RWPE1 (cell line): ENCODE measurements around the gene FILIP1L.
"Not testable (repeated sequence)": the region's sequence is repeated elsewhere in the genome, so short reads cannot be mapped to it uniquely, and the experiment has no call there.

Source experiments
- CTCF ChIA-PET: fragments of 350-600 bp; sonication (Branson Sonifier 250); formaldehyde crosslinking; extraction: SDS; loops from one replicate; lab custom pipeline; 2021; lab: Yijun Ruan, JAX
- POLR2A ChIA-PET: fragments of 400-600 bp; formaldehyde crosslinking; extraction: SDS; loops from one replicate; lab custom pipeline; 2020; ENCODE audit warnings: antibody characterized with exemption; ENCODE audit not compliant: low non-redundant PET; lab: Yijun Ruan, JAX
- DNase-seq: peaks from one replicate; pipeline ENCODE4 v3.0.0; 2012; ENCODE audit warnings: low spot score
- H3K27ac ChIP-seq: fragments of 450-650 bp; 2 replicates; pipeline ENCODE4 v1.5.1; 2017
- TF ChIP-seq, protein P1 (sequence below): fragments of 450-650 bp; conservative IDR thresholded peaks from 2 replicates; pipeline ENCODE4 v1.5.1; 2017; ENCODE audit warnings: low read depth, mild to moderate bottlenecking

FILIP1L gene

DNA sequence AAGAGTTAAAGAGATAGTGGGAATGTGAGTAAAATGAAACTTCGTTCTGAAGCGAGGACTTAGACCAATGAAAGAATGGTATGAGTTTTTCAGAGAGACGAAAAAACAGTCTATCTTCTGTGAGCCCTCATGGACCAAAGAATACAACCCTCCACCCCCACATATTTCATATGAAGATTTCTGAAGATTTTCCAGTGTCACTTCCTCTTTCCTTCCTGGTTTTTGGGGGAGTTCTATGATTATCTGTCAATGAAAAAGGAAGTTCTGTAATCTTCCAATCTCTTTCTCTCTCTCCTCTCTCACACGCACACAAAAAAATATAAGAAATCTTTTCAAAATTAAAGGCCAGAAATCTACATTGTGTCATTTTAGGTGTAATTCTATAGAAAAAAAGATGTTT lies 269.0 kb downstream of the FILIP1L start:
- no peak for DNase-seq
- ChIA-PET POLR2A (no interaction called here), CTCF (no interaction called here)
- no peak overlapping the region for H3K27ac ChIP-seq
- TF ChIP-seq, protein P1, sequence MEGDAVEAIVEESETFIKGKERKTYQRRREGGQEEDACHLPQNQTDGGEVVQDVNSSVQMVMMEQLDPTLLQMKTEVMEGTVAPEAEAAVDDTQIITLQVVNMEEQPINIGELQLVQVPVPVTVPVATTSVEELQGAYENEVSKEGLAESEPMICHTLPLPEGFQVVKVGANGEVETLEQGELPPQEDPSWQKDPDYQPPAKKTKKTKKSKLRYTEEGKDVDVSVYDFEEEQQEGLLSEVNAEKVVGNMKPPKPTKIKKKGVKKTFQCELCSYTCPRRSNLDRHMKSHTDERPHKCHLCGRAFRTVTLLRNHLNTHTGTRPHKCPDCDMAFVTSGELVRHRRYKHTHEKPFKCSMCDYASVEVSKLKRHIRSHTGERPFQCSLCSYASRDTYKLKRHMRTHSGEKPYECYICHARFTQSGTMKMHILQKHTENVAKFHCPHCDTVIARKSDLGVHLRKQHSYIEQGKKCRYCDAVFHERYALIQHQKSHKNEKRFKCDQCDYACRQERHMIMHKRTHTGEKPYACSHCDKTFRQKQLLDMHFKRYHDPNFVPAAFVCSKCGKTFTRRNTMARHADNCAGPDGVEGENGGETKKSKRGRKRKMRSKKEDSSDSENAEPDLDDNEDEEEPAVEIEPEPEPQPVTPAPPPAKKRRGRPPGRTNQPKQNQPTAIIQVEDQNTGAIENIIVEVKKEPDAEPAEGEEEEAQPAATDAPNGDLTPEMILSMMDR = no peak

DNA sequence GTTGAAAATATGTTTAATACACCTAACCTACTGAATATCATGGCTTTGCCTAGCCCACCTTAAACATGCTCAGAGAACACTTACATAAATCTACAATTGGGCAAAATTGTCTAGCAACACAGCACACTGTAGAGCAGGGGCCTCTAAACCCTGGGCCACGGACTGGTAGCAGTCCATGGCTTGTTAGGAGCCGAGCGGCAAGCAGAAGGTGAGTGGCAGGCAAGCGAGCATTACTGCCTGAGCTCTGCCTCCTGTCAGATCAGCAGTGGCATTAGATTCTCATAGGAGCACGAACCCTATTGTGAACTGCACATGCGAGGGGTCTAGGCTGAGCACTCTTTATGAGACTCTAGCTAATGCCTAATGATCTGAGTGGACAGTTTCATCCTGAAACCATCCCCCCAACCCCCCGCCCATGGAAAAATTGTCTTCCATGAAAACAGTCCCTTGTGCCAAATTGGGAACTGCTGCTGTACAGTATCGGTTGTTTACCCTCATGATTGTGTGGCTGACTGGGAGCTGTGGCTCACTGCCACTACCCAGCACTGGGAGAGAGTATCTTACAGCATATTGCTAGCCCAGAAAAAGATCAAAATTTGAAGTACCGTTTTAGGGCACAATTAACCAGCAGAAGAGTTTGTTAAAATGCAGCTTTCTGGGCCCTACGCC lies 270.6 kb downstream of the FILIP1L start:
- POLR2A ChIA-PET = no interaction called here
- CTCF ChIA-PET = interaction anchor here (0.6 to 1.4 kb wide), 15 partner anchors 14 to 1253 kb away, joined by 3 to 12 read pairs (median 4); no protein-coding TSS in a partner anchor
- DNase-seq = no peak
- TF ChIP-seq, protein P1 = peak; percentile 19; the same call in 1 of the 2 replicates
- no peak overlapping the region for H3K27ac ChIP-seq

DNA sequence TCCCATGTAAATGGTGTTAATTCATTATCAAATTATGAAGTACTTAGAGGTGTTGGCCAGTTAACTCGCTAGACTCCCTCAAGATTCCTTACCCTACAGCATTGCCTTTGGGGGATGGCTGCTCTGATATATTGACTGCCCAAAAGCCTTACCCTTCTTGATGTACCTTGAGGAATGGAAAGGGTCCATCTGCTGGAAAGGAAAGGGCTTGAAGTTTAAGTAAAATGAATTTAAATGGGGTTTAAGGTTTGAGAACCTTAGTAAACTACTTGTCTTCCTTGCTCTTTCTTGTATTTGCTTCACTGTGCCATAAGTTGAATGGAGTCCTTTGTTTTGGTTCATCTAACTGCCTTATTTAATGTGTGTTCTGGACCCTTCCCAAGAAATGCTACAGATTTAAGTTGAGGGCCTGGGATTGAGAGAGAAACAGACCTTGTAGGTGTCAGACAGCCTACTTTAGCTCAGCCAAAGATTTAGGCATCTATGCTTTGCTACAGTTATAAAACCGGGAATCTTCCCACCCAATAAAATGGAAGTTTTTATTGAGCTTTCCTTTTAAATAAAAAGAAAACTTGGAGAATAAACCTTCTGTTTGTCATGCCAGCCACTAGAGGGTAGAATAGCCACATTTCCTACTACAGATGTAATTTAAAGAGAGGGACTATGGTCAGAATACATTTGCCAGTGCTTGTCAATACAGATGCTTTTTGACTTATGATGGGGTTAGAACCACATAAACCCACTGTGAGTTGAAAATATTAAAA lies 271.3 kb downstream of the FILIP1L start:
- TF ChIP-seq, protein P1 = peak; percentile 72
- ChIA-PET POLR2A (no interaction called here), CTCF (interaction anchor here (0.6 to 1.0 kb wide), 20 partner anchors 11 to 768 kb away, joined by 3 to 10 read pairs (median 3); no protein-coding TSS in a partner anchor)
- peak; percentile 48 for DNase-seq
- no peak overlapping the region for H3K27ac ChIP-seq

DNA sequence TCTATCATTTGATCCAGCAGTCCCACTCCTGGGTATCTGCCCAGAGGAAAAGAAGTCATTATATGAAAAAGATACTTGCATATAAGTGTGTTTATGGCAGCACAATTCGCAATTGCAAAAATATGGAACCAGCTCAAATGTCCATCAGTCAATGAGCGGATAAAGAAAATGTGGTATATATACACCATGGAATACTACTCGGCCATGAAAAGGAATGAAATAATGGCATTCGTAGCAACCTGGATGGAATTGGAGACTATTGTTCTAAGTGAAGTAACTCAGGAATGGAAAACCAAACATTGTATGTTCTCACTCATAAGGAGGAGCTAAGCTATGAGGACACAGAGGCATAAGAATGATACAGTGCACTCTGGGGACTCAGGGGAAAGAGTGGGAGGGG lies 272.4 kb downstream of the FILIP1L start:
- DNase-seq, CTCF ChIA-PET, H3K27ac ChIP-seq, POLR2A ChIA-PET: not testable (repeated sequence)

DNA sequence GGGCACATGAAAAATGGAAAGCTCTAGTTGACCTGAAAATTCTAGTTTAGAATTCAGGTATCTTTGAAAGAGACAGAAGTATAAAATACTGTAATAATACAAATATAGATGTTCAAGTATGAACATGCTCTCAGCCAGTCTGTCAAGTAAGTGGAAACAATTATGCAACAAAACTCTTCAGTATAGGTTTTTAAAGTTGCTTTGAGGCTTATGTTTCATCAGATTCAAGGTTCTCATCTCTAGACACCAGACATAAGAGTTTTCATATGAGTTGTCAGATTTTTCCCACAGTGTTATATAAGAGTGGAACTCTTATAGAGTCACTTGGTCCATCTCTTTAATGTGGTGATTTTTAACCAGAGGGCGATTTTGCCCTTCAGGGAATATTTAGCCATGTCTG lies 274.7 kb downstream of the FILIP1L start:
- ChIA-PET POLR2A (no interaction called here), CTCF (no interaction called here)
- DNase-seq = no peak
- no peak overlapping the region for H3K27ac ChIP-seq
- TF ChIP-seq, protein P1 = no peak

DNA sequence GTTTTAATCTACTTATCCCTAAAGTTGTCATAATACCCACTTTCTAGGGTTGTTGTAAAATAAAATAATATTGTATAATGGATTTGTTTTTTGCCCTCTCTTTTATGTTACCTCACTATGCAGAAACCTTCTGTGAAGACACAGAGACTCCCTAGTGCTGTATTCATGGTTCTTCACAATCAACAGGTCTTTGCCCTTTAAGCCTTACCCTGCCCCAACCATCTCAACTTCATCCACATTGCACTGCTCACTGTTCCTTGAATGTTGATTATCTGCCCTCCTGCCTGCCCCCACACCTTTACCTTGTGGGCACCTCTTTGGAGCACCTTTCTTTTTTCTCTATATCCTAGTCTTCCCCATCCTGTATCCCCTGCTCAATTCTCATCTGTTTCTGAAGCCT lies 275.5 kb downstream of the FILIP1L start:
- POLR2A ChIA-PET = no interaction called here
- no peak for DNase-seq

More for the DNA sequence above, 275.5 kb downstream of the FILIP1L start:
- CTCF ChIA-PET = no interaction called here
- TF ChIP-seq, protein P1 = no peak
- H3K27ac ChIP-seq = no peak overlapping the region
